Activated gamma-delta T cell treated with Interleukin-2 at 50 U/mL for 16 hours (primary cell): Measurements from ENCODE around the gene PGBD2.
"Not testable (repeated sequence)": the region's sequence is repeated elsewhere in the genome, so short reads cannot be mapped to it uniquely, and the experiment has no call there.

Source experiments
- DNase-seq: peaks from one replicate; pipeline ENCODE4 v3.0.0-alpha.2; 2020

Gene PGBD2

GRCh38 chr1:248889914-248890243 lies 16.2 kb upstream of the PGBD2 start:
- DNase-seq, result not testable (repeated sequence)

GRCh38 chr1:248890549-248891498 lies 15.2 kb upstream of the PGBD2 start:
- DNase-seq, result no peak

GRCh38 chr1:248891758-248892157 lies 14.3 kb upstream of the PGBD2 start:
- no peak for DNase-seq

GRCh38 chr1:248892590-248892989 lies 13.4 kb upstream of the PGBD2 start:
- DNase-seq, result no peak

- no peak for DNase-seq
Measured at GRCh38 chr1:248894837-248895236, 11.2 kb upstream of the PGBD2 start.

- DNase-seq, result no peak
Measured at GRCh38 chr1:248897412-248898337, 8.4 kb upstream of the PGBD2 start.

- no peak for DNase-seq
Measured at GRCh38 chr1:248900637-248901036, 5.4 kb upstream of the PGBD2 start.

- no peak for DNase-seq
Measured at GRCh38 chr1:248901578-248901977, 4.5 kb upstream of the PGBD2 start.

GRCh38 chr1:248904437-248905216 lies 1.4 kb upstream of the PGBD2 start:
- no peak for DNase-seq

GRCh38 chr1:248905662-248906008 lies 400 bp upstream of the PGBD2 start:
- DNase-seq, result no peak

GRCh38 chr1:248906753-248907661 lies 972 bp downstream of the PGBD2 start:
- no peak for DNase-seq

GRCh38 chr1:248910761-248911160 lies 4.7 kb downstream of the PGBD2 start:
- no peak for DNase-seq

- DNase-seq, result no peak
Measured at GRCh38 chr1:248913933-248914332, 7.9 kb downstream of the PGBD2 start.

GRCh38 chr1:248914796-248915381 lies 8.9 kb downstream of the PGBD2 start:
- no peak for DNase-seq

- DNase-seq, result no peak
Measured at GRCh38 chr1:248918131-248918530, 12.1 kb downstream of the PGBD2 start.

GRCh38 chr1:248923352-248924338 lies 17.6 kb downstream of the PGBD2 start:
- no peak for DNase-seq

GRCh38 chr1:248924696-248925532 lies 18.9 kb downstream of the PGBD2 start:
- peak; percentile 44 for DNase-seq

- not testable (repeated sequence) for DNase-seq
Measured at GRCh38 chr1:248925859-248926258, 19.8 kb downstream of the PGBD2 start.
